Right cardiac atrium (tissue), 5 donors: Measurements from ENCODE around the gene LEPR. TPM values are rescaled to one million over a fixed set of nuclear protein-coding genes. Genes with fewer than 3 reads are reported as not detected.
A peak's percentile ranks its signal among the peaks of the same experiment; 100 is the strongest.

Experiments used
- ATAC-seq, 2 donors: fragments of 200-7000 bp; cut with Tn5 transposase; one replicate each; pipeline versions ENCODE4 v1.8.0 to v1.9.1; 2020; ENCODE audit warnings: moderate library complexity in 2 of 2, mild to moderate bottlenecking in 1 of 2
- DNase-seq, 3 donors: peaks; one replicate each; pipeline ENCODE4 v3.0.0-alpha.2; 2020
- H3K27ac ChIP-seq: one replicate; pipeline ENCODE4 v1.5.1; 2013; ENCODE audit warnings: mild to moderate bottlenecking, low read length, control low read depth, moderate library complexity
- H3K27me3 ChIP-seq: one replicate; pipeline ENCODE4 v1.6.1; 2013; ENCODE audit not compliant: control insufficient read depth, insufficient read depth
- H3K4me1 ChIP-seq: one replicate; pipeline ENCODE4 v1.6.1; 2013; ENCODE audit warnings: low read length; ENCODE audit not compliant: control insufficient read depth, insufficient read depth
- H3K4me3 ChIP-seq: one replicate; pipeline ENCODE4 v1.5.1; 2013; ENCODE audit warnings: low read length, control low read depth
- H3K9me3 ChIP-seq: one replicate; pipeline ENCODE4 v1.6.1; 2013; ENCODE audit warnings: low read length; ENCODE audit not compliant: control insufficient read depth
- WGBS: extraction: QIAGEN DNeasy Blood & Tissue Kit; methylation state at CpG from one replicate; pipeline ENCODE4 v1.1.7; 2013; 5-methylcytosine and 5-hydroxymethylcytosine counted together
- intact Hi-C, 4 donors: fragments of 100-400 bp; cut with DNase I; formaldehyde crosslinking; loops; one replicate each; pipeline versions ENCODE4 v1.11.0 to v1.14.0; 2022 to 2023
- polyA plus RNA-seq: library from polyadenylated mRNA; stranded (reverse); fragments of 200-250 nt; gene quantifications from one replicate; pipeline ENCODE4 v1.2.3, GENCODE V29; 2013
- total RNA-seq, 4 donors: library from RNA; stranded (reverse); fragmentation: NEBNext Ultra II Directional; extraction: Animal tissue kit (Norgen Biotek cat#: 25700); gene quantifications; one replicate each; pipeline ENCODE4 v1.2.1, GENCODE V29; 2021
- donor health status: healthy with polysubstance abuse.
- donor health status: DM: no; HTN: yes; CAD: no.
- donor health status: DM: no; HTN: no; CAD: no.
- donor health status: DM: no; HTN: yes; CAD: no; lungs with severe emphysema.
- donor health status: DM: yes; HTN: yes; CAD: no.

The LEPR gene
- total and polyA plus RNA-seq, 5 donors = 3.9 to 27.3 (median 12.1) TPM

DNA sequence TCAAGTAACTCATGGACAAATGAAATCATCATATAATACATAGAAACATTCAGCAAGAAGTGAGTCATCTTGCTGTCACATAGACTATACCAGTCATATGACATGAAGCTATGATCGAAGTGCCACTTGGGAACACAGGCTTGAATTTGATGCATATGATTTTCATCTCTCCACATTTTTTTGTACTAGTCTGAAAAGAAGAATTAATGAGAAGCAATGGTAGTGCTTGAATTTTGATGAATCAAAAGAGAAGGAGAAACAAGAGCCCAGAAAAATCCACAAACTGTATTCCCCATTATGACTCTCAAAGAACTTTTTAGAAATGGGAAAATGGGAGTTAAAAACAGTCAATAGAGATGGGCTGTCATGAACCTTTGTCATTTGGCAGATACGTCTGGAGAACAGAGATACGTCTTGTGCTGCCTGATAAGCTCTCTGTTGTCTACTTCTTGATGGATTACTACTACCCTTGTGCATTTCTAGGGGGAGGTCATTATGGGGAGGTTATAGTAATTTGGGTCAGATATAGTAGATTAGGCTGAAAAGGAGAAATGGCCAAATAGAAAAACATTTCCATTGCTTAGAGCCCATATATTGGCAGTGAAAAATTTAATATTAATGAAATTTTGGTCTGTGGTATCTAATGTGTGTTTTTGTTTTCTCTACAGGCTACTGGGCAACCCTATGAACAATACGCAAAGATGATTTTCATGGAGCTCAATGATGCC lies 8.0 kb upstream of the LEPR start:
- intact Hi-C loops = no loop called here
- ATAC-seq = no peak
- DNase-seq = no peak

GRCh38 chr1:65412984-65413375 lies 7.5 kb upstream of the LEPR start:
- no peak for DNase-seq
- Histone ChIP-seq H3K4me1 (no peaks in the 10 kb centered on the region), H3K27me3 (no peaks in the 10 kb centered on the region), H3K9me3 (no peaks in the 10 kb centered on the region), H3K27ac (no peak overlapping the region), H3K4me3 (no peak overlapping the region)
- no peak for ATAC-seq
- 92% methylated on average over 3 of the region's 3 CpGs for WGBS
- intact Hi-C loops = no loop called here

More for the DNA sequence above, 8.0 kb upstream of the LEPR start:
- no peak overlapping the region for H3K4me3 ChIP-seq
- whole genome bisulfite sequencing = 80% methylated on average over 4 of the region's 4 CpGs
- H3K9me3 ChIP-seq = no peaks in the 10 kb centered on the region
- no peaks in the 10 kb centered on the region for H3K4me1 ChIP-seq
- H3K27me3 ChIP-seq = no peaks in the 10 kb centered on the region
- no peak overlapping the region for H3K27ac ChIP-seq

DNA sequence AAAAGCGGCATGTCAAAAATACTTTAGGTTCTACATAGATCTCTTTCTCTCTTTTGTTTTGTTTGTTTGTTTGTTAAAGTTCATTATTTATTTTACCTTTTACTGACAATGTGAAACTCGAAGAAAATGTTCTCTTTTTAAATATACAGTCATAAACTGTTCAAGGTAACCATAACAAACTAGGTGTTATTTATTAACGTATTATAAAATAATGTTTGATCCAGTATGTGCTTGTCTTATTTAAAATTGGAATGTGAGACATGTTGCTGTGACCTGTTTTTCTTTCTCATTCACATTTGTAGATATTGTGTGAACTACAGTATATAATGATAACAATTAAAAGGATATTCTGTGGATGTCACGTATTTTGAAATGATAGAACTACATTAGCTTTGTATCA lies 5.9 kb upstream of the LEPR start:
- Histone ChIP-seq H3K27ac (no peak overlapping the region), H3K4me1 (no peaks in the 10 kb centered on the region), H3K4me3 (no peak overlapping the region), H3K27me3 (no peaks in the 10 kb centered on the region), H3K9me3 (no peaks in the 10 kb centered on the region)
- intact Hi-C loops = no loop called here
- ATAC-seq (no peak), DNase-seq (no peak)
- WGBS = 91% methylated on average over 4 of the region's 4 CpGs

- Histone ChIP-seq H3K9me3 (no peaks in the 10 kb centered on the region), H3K27me3 (no peaks in the 10 kb centered on the region), H3K4me1 (no peaks in the 10 kb centered on the region), H3K27ac (no peak overlapping the region), H3K4me3 (no peak overlapping the region)
- ATAC-seq = no peak
- no peak for DNase-seq
- 85% methylated on average over 1 of the region's 1 CpG for WGBS
- intact Hi-C loops = no loop called here
Observed at GRCh38 chr1:65416767-65417166, 3.7 kb upstream of the LEPR start.

DNA sequence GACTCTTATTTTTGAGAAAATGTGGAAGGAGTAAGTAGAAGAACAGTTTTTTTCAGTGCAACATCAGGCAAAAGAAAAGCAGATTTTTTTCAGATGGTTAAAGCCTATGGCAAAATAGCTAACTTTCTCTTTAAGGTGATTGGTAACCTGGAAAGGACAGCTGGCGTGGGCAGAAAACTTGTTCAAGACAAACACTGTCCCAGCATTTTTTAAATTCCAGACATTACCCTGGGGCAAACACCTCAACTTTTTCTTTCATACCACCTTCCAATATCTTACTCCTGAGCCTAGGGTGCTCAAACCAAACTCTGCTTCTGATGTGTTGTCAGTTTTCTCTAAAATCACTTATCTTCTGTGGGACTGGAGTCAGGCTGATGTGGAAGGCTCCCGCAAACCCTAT lies 2.7 kb upstream of the LEPR start:
- Histone ChIP-seq H3K27ac (no peak overlapping the region), H3K4me1 (peaks cover 7% of the 10 kb centered on the region), H3K9me3 (no peaks in the 10 kb centered on the region), H3K4me3 (no peak overlapping the region), H3K27me3 (no peaks in the 10 kb centered on the region)
- no peak for DNase-seq
- intact Hi-C loops = no loop called here
- no peak for ATAC-seq
- 86% methylated on average over 2 of the region's 2 CpGs for WGBS

DNA sequence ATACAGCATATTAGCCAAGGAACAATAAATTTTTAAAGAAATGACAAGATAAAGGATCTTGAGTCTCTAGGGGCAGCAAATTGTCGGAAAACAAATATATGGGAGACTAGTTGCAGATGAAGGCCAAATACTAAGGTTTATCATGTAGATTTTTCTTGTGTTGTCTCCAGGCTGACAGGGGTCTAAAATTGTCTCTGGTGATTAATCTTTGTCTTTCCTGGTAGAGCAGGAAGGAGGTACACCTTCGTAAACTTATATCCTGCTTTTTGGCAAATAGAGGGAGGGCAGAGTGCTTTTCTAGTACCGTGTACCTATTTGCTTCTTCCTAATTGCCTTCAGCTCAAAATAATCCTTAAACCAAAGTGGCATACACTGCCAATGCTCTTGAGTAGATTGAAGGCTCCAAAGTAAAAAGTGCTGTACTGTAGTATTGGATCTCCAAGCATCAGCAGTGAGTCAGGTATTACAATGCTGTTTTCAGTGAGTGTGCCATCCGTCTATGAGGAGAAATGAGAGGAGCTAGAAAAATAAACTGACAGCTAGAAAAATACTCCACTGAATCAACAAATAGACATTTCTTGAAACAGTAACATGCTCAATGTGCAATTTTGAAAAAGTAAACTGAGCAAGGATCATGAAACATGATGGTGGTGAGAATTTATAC lies 1.8 kb upstream of the LEPR start:
- no peaks in the 10 kb centered on the region for H3K27me3 ChIP-seq
- WGBS = 95% methylated on average over 4 of the region's 4 CpGs
- peaks cover 10% of the 10 kb centered on the region for H3K4me1 ChIP-seq
- H3K4me3 ChIP-seq = no peak overlapping the region
- DNase-seq (no peak), ATAC-seq (no peak)
- H3K27ac ChIP-seq = no peak overlapping the region
- H3K9me3 ChIP-seq = no peaks in the 10 kb centered on the region
- intact Hi-C loops = no loop called here

DNA sequence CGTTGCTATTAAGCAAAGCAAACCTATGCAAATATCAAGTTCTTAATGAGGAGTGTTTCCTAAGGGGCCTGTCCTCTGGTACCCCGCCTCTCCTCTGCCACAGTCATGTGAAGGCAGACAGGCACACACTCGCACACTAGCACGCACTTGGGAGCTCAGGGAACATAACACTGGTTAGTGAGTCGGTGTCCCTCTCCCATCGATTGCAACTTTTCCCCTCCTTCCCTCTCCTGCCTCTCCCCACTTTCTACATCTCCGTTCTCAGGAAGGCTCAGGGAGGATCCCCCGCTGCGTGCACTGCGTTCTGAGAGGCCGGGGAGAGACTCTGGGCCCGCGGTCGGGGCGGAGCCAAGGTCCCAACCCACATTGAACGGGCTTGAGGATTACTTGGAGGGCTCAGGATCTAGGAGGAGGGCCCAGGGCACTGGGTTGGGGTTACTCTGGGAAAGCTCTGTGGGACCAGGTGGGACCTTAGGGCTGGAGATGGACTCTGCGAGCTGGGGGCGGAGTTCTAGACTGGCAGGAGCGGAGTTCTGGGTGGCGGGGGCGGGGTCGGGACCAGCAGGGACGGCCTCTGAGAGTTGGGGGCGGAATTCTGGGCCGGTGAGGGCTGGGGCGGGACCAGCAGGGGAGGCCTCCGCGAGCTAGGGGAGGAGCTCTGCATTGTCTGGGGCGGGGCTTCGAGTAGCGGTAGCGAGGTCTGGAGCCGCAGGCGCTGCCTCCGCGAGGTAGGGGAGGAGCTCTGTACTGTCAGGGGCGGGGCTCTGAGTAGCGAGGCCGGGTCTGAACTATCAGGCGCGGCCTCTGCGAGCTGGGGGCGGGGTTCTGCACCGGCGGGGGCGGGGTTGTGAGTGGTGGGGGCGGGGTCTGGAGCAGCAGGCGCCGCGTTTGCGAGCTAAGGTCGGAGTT lies 533 bp upstream of the LEPR start:
- DNase-seq = peak; percentile 99 to 100 (median 99)
- peak overlapping the region; percentile 96 for H3K27ac ChIP-seq
- intact Hi-C loops = loop anchor here in 2 of 4 donors (10.0 kb wide), 2 partner anchors 165 to 275 kb away; no protein-coding TSS in a partner anchor
- peak overlapping the region; percentile 81 for H3K4me3 ChIP-seq
- under 1% methylated on average over 52 of the region's 52 CpGs for WGBS
- H3K27me3 ChIP-seq = no peaks in the 10 kb centered on the region
- peaks cover 10% of the 10 kb centered on the region for H3K4me1 ChIP-seq
- ATAC-seq = peak; percentile 98 to 99
- H3K9me3 ChIP-seq = no peaks in the 10 kb centered on the region

GRCh38 chr1:65421351-65422025 lies 1.0 kb downstream of the LEPR start:
- DNase-seq (no peak), ATAC-seq (peak in 1 of 2 donors; percentile 22)
- Histone ChIP-seq H3K27me3 (no peaks in the 10 kb centered on the region), H3K4me1 (peaks cover 10% of the 10 kb centered on the region), H3K9me3 (no peaks in the 10 kb centered on the region), H3K4me3 (peak overlapping the region; percentile 48), H3K27ac (peak overlapping the region; percentile 77)
- intact Hi-C loops = loop anchor here in 2 of 4 donors (10.0 kb wide), 2 partner anchors 167 to 273 kb away; no protein-coding TSS in a partner anchor
- 2% methylated on average over 13 of the region's 13 CpGs for WGBS

DNA sequence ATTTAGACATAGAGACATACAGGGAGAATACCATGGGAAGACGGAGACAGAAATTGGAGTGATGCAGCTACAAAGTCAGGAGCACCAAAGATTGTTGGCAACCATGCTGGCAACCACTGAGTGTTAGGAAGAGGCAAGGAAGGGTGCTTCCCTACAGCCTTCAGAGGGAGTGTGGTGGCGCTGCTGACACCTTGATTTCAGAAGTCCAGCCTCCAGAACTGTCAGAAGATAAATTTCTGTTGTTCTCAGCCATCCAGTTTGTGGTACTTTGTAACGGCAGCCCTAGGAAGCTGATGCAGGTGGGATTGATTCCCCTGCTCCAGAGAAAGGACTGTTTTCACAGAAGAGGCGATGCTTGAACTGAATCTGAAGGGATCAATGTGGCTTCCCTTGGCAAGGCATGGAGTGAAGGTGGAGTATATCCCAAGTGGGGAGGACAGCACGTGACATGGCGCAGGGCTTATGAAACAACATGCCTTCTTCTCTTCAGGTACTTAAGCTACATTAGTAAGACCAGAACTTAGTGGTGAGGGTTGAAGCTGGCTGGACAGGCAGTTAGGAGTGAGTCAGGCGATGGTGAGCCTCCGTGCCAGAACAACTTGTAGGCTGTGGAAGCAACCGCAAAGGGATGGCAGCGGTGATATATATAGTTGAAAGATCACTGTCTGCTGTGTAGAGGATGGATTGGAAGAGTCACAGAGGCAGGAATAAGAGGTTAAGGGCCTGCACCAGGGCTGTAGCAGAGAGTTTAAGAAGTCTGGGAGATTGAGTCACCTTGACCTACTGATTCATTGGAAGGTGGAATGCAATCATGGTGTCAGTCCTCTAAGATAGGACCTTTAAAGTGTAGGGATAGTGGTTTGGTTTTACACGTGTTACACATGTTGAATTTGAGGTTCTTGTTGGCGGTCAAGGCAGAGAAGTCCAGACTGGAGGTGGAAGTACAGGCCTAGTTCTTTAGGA lies 2.1 kb downstream of the LEPR start:
- no peak for ATAC-seq
- WGBS = 92% methylated on average over 12 of the region's 12 CpGs
- intact Hi-C loops = loop anchor here in 2 of 4 donors (10.0 kb wide), 2 partner anchors 168 to 272 kb away; no protein-coding TSS in a partner anchor
- Histone ChIP-seq H3K4me1 (peaks cover 10% of the 10 kb centered on the region), H3K4me3 (peak overlapping the region; percentile 48), H3K27ac (peak overlapping the region; percentile 8), H3K27me3 (no peaks in the 10 kb centered on the region), H3K9me3 (no peaks in the 10 kb centered on the region)
- DNase-seq = no peak
